HG03280 (cell line): ENCODE data around the gene CNTN2.

Experiments
- ATAC-seq: cut with Tn5 transposase; IDR thresholded peaks from one replicate; pipeline ENCODE4 v1.9.1; 2021; ENCODE audit warnings: mild to moderate bottlenecking, moderate library complexity; ENCODE audit not compliant: unreplicated experiment

Gene CNTN2

GRCh38 chr1:205072286-205072685 is 29.3 kb downstream of the CNTN2 start:
- ATAC-seq: no peak

GRCh38 chr1:205072881-205073280 is 29.9 kb downstream of the CNTN2 start:
- ATAC-seq: no peak

- ATAC-seq: no peak
These were observed 30.5 kb downstream of the CNTN2 start for GRCh38 chr1:205073511-205073910.

- ATAC-seq: no peak
These were observed 31.1 kb downstream of the CNTN2 start for GRCh38 chr1:205074084-205074483.

GRCh38 chr1:205074513-205074912 is 31.5 kb downstream of the CNTN2 start:
- no peak for ATAC-seq

GRCh38 chr1:205075642-205076155 is 32.7 kb downstream of the CNTN2 start:
- no peak for ATAC-seq

- no peak for ATAC-seq
These were observed 33.3 kb downstream of the CNTN2 start for GRCh38 chr1:205076245-205076761.

- ATAC-seq: no peak
These were observed 34.3 kb downstream of the CNTN2 start for GRCh38 chr1:205077158-205077933.

GRCh38 chr1:205077934-205078311 is 34.9 kb downstream of the CNTN2 start:
- ATAC-seq: no peak

GRCh38 chr1:205082431-205082830 is 39.4 kb downstream of the CNTN2 start:
- ATAC-seq: no peak

GRCh38 chr1:205084360-205084759 is 41.3 kb downstream of the CNTN2 start, which contains the start of gene TMEM81:
TSS of gene TMEM81 (minus strand) at chr1:205084460. CDS start at chr1:205084320, 140 bp downstream.
- ATAC-seq: no peak

- no peak for ATAC-seq
These were observed 45.3 kb downstream of the CNTN2 start for GRCh38 chr1:205088341-205088740.

GRCh38 chr1:205091043-205091740 is 48.2 kb downstream of the CNTN2 start:
- ATAC-seq: no peak

- no peak for ATAC-seq
These were observed 52.4 kb downstream of the CNTN2 start for GRCh38 chr1:205095422-205095821.

GRCh38 chr1:205098242-205098641 is 55.2 kb downstream of the CNTN2 start:
- no peak for ATAC-seq

GRCh38 chr1:205102404-205102803 is 59.4 kb downstream of the CNTN2 start:
- no peak for ATAC-seq

- no peak for ATAC-seq
These were observed 64.3 kb downstream of the CNTN2 start for GRCh38 chr1:205107327-205107726.

GRCh38 chr1:205108464-205108863 is 65.5 kb downstream of the CNTN2 start:
- no peak for ATAC-seq

- no peak for ATAC-seq
These were observed 66.3 kb downstream of the CNTN2 start for GRCh38 chr1:205109269-205109668.

GRCh38 chr1:205109711-205110110 is 66.7 kb downstream of the CNTN2 start:
- ATAC-seq: no peak

- ATAC-seq: no peak
These were observed 68.3 kb downstream of the CNTN2 start for GRCh38 chr1:205111354-205111753.

GRCh38 chr1:205118752-205119151 is 75.7 kb downstream of the CNTN2 start:
- no peak for ATAC-seq
